ENCODE results near the gene SHH.

- TF ChIP-seq, protein P1, sequence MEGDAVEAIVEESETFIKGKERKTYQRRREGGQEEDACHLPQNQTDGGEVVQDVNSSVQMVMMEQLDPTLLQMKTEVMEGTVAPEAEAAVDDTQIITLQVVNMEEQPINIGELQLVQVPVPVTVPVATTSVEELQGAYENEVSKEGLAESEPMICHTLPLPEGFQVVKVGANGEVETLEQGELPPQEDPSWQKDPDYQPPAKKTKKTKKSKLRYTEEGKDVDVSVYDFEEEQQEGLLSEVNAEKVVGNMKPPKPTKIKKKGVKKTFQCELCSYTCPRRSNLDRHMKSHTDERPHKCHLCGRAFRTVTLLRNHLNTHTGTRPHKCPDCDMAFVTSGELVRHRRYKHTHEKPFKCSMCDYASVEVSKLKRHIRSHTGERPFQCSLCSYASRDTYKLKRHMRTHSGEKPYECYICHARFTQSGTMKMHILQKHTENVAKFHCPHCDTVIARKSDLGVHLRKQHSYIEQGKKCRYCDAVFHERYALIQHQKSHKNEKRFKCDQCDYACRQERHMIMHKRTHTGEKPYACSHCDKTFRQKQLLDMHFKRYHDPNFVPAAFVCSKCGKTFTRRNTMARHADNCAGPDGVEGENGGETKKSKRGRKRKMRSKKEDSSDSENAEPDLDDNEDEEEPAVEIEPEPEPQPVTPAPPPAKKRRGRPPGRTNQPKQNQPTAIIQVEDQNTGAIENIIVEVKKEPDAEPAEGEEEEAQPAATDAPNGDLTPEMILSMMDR (IDR thresholded peaks at IDR 0.05): no peak
- TF ChIP-seq POLR2A (IDR thresholded peaks at IDR 0.05) (no peak), POLR2AphosphoS5 (IDR thresholded peaks at IDR 0.05; ENCODE audit: insufficient read depth in 1 of 2, low read depth in 1 of 2) (no peak)
These were observed 28.1 kb upstream of the SHH start for GRCh38 chr7:155840262-155840885.

Measured in vagina (tissue), 2 donors.